Left lung (tissue), 10 donors: ENCODE results near the gene TOM1. TPM values are rescaled to one million over a fixed set of nuclear protein-coding genes. Genes with fewer than 3 reads are reported as not detected.
A peak's percentile ranks its signal among the peaks of the same experiment; 100 is the strongest.

Experiments used
- ATAC-seq: fragments of 200-7000 bp; cut with Tn5 transposase; one replicate; pipeline ENCODE4 v1.9.1; 2020; ENCODE audit warnings: moderate library complexity
- DNase-seq, 4 donors: peaks; one replicate each; pipeline ENCODE4 v3.0.0-alpha.2; 2013 to 2020
- H3K27ac ChIP-seq, 2 donors: fragments of 200-600 bp; sonication (generic) in 1 of 2; one replicate each; pipeline versions ENCODE4 v1.5.0 to v1.8.0; 2020 to 2021
- H3K27me3 ChIP-seq, 2 donors: fragments of 200-600 bp; sonication (generic) in 1 of 2; one replicate each; pipeline versions ENCODE4 v1.5.0 to v1.8.0; 2020 to 2021
- H3K36me3 ChIP-seq, 2 donors: fragments of 200-600 bp; sonication (generic) in 1 of 2; one replicate each; pipeline versions ENCODE4 v1.5.0 to v1.8.0; 2020 to 2021
- H3K4me1 ChIP-seq, 2 donors: fragments of 200-600 bp; one replicate each; pipeline ENCODE4 v1.8.0; 2021
- H3K4me3 ChIP-seq, 2 donors: fragments of 200-600 bp; sonication (generic) in 1 of 2; one replicate each; pipeline versions ENCODE4 v1.5.0 to v1.8.0; 2020 to 2021; ENCODE audit warnings: mild to moderate bottlenecking in 1 of 2
- H3K9me3 ChIP-seq, 2 donors: fragments of 200-600 bp; sonication (generic) in 1 of 2; one replicate each; pipeline versions ENCODE4 v1.5.0 to v1.8.0; 2020 to 2021
- intact Hi-C, 2 donors: fragments of 100-400 bp; cut with DNase I; formaldehyde crosslinking; loops; one replicate each; pipeline versions ENCODE4 v1.11.2 to v1.14.2; 2022
- polyA plus RNA-seq, 6 donors: library from polyadenylated mRNA; unstranded; fragments of 120-200 nt; gene quantifications; one replicate each; pipeline ENCODE4 v1.2.1, GENCODE V29; 2013; ENCODE audit not compliant: insufficient read length in 6 of 6
- total RNA-seq, 2 donors: library from RNA; stranded (reverse); fragmentation: NEBNext Ultra II Directional; extraction: Animal tissue kit (Norgen Biotek cat#: 25700); gene quantifications; one replicate each; pipeline ENCODE4 v1.2.1, GENCODE V29; 2021
- TF ChIP-seq, protein P1 (sequence below), 2 donors: fragments of 200-600 bp; sonication (generic) in 1 of 2; IDR thresholded peaks; one replicate each; pipeline versions ENCODE4 v1.5.0 to v1.8.0; 2021; ENCODE audit warnings: antibody characterized with exemption in 2 of 2
- donor health status: DM: no; HTN: yes; CAD: no.
- donor health status: DM: no; HTN: no; CAD: no.

TOM1 gene
- total and polyA plus RNA-seq, 8 donors: 28.9 to 81.3 (median 32.8) TPM

DNA sequence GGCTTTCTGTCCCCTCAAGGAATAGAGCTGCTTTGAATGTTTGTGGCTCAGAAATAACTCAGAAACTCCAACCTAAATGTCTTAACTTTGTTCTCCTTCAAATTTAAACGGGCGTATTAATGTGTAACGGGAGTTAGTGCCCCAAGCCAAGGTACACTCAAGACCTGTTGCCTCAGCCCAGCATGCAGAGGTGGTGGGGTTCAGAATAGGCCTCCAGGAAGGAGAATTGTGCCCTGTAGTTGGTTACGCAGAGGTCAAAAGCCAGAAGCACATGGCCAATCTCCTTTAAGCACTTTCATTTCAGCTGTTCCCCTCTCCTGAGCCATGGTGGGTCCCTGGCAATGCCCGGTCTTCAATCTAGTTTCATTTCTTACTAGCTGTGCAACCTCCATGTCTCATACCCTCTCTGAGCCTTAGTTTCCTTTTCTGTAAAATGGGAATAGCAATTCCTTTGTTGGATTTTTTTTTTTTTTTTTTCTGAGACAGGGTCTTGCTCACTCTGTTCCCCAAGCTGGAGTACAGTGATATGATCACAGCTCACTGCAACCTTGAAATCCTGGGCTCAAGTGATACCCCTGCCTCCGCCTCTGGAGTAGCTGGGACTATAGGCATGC lies 85.4 kb downstream of the TOM1 start:
- intact Hi-C loops: no loop called here
- peaks cover 14 to 62% of the 10 kb centered on the region in 2 donors for H3K4me1 ChIP-seq
- peaks cover 0 to 70% of the 10 kb centered on the region in 2 donors for H3K36me3 ChIP-seq
- peak overlapping the region in 1 of 2 donors; percentile 28 for H3K27ac ChIP-seq
- peak overlapping the region in 1 of 2 donors; percentile 72 for H3K4me3 ChIP-seq
- DNase-seq: no peak
- H3K9me3 ChIP-seq: no peaks in the 10 kb centered on the region
- no peaks in the 10 kb centered on the region for H3K27me3 ChIP-seq
- TF ChIP-seq, protein P1, sequence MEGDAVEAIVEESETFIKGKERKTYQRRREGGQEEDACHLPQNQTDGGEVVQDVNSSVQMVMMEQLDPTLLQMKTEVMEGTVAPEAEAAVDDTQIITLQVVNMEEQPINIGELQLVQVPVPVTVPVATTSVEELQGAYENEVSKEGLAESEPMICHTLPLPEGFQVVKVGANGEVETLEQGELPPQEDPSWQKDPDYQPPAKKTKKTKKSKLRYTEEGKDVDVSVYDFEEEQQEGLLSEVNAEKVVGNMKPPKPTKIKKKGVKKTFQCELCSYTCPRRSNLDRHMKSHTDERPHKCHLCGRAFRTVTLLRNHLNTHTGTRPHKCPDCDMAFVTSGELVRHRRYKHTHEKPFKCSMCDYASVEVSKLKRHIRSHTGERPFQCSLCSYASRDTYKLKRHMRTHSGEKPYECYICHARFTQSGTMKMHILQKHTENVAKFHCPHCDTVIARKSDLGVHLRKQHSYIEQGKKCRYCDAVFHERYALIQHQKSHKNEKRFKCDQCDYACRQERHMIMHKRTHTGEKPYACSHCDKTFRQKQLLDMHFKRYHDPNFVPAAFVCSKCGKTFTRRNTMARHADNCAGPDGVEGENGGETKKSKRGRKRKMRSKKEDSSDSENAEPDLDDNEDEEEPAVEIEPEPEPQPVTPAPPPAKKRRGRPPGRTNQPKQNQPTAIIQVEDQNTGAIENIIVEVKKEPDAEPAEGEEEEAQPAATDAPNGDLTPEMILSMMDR (IDR thresholded peaks at IDR 0.05): no peak
- ATAC-seq: no peak

DNA sequence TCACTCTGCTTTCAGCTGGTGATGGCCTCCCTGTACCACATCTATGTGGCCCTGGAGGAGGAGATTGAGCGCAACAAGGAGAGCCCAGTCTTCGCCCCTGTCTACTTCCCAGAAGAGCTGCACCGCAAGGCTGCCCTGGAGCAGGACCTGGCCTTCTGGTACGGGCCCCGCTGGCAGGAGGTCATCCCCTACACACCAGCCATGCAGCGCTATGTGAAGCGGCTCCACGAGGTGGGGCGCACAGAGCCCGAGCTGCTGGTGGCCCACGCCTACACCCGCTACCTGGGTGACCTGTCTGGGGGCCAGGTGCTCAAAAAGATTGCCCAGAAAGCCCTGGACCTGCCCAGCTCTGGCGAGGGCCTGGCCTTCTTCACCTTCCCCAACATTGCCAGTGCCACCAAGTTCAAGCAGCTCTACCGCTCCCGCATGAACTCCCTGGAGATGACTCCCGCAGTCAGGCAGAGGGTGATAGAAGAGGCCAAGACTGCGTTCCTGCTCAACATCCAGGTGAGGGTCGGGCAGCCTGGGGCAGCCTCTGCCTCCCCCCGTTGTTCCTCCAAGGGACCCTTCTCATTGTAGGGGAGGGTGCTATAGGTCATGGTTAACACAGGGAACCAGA lies 87.1 kb downstream of the TOM1 start:
- no peak for ATAC-seq

DNA sequence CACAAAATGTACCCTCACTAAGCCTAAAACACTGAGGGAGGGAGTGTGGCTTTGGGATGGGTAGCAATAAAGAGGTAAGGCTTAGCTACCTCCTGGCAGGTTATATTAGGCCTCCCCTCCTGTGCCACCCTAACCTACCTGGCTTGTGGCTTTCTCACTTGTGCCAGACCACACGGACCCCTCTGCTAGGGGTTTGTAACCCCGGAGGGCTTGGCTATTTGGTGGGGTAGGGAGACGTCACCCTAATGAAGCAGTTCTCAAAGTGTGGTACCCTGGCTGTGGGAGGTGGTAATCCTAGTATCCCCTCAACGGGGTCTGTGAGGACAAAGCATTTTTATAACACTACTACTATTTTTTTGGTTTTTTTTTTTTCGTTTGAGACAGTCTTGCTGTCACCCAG lies 91.2 kb downstream of the TOM1 start:
- DNase-seq (no peak), ATAC-seq (no peak)
- TF ChIP-seq, protein P1 (IDR thresholded peaks at IDR 0.05): no peak
- Histone ChIP-seq H3K36me3 (peaks cover 0 to 81% of the 10 kb centered on the region in 2 donors), H3K4me3 (no peak overlapping the region), H3K27me3 (no peaks in the 10 kb centered on the region), H3K4me1 (peaks cover 0 to 15% of the 10 kb centered on the region in 2 donors), H3K9me3 (no peaks in the 10 kb centered on the region), H3K27ac (no peak overlapping the region)
- intact Hi-C loops: no loop called here

More for the DNA sequence above, 87.1 kb downstream of the TOM1 start:
- Histone ChIP-seq H3K9me3 (no peaks in the 10 kb centered on the region), H3K27me3 (no peaks in the 10 kb centered on the region), H3K27ac (no peak overlapping the region), H3K4me1 (peaks cover 8 to 50% of the 10 kb centered on the region in 2 donors), H3K36me3 (peaks cover 0 to 83% of the 10 kb centered on the region in 2 donors), H3K4me3 (no peak overlapping the region)
- intact Hi-C loops: no loop called here
- TF ChIP-seq, protein P1 (IDR thresholded peaks at IDR 0.05): no peak
- no peak for DNase-seq

DNA sequence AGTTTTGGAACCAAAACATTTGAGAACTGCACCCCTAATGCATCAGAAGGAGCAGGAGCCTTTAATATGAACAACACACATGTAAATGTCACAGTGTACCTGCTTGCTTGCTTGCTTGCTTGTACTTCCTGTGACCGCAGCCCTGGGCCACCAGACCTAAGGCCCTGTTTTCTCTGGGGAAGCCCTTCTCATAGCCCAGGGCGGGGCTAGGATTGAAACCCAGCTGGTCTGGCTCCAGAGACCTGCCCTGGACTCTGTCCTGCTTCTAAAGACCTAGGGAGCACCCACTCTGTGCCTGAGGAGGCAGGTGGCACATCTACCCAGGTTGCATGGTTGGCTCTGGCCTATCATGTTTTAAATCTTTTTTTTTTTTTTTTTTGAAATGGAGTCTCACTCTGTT lies 92.7 kb downstream of the TOM1 start:
- no peak for DNase-seq
- ATAC-seq: no peak
- Histone ChIP-seq H3K27ac (no peak overlapping the region), H3K4me1 (peaks cover 0 to 17% of the 10 kb centered on the region in 2 donors), H3K36me3 (peaks cover 0 to 67% of the 10 kb centered on the region in 2 donors), H3K9me3 (no peaks in the 10 kb centered on the region), H3K27me3 (no peaks in the 10 kb centered on the region), H3K4me3 (no peak overlapping the region)
- TF ChIP-seq, protein P1 (IDR thresholded peaks at IDR 0.05): no peak
- intact Hi-C loops: no loop called here

DNA sequence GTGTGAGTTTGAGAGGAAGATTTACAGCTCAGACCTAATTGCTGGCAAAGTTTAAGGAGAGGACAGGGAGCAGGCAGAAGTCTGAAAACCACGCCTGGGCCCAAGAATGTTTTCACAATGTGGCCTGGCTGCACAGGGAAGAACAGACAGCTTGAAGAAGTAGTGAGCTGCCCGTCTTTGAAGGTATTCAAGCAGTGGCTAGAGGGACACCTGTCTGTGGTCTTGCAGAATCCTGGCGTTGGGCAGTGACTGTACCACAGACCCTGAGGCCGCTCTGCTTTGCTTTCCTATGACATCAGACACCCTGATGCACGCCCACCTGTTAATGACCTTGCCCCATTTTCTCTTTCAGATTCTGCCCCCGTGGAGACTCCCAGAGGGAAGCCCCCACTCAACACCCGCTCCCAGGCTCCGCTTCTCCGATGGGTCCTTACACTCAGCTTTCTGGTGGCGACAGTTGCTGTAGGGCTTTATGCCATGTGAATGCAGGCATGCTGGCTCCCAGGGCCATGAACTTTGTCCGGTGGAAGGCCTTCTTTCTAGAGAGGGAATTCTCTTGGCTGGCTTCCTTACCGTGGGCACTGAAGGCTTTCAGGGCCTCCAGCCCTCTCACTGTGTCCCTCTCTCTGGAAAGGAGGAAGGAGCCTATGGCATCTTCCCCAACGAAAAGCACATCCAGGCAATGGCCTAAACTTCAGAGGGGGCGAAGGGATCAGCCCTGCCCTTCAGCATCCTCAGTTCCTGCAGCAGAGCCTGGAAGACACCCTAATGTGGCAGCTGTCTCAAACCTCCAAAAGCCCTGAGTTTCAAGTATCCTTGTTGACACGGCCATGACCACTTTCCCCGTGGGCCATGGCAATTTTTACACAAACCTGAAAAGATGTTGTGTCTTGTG lies 93.7 kb downstream of the TOM1 start:
- Histone ChIP-seq H3K36me3 (peaks cover 0 to 57% of the 10 kb centered on the region in 2 donors), H3K4me1 (peaks cover 0 to 20% of the 10 kb centered on the region in 2 donors), H3K27ac (no peak overlapping the region), H3K9me3 (no peaks in the 10 kb centered on the region), H3K4me3 (no peak overlapping the region), H3K27me3 (no peaks in the 10 kb centered on the region)
- ATAC-seq (no peak), DNase-seq (no peak)
- TF ChIP-seq, protein P1 (IDR thresholded peaks at IDR 0.05): no peak
- intact Hi-C loops: no loop called here
